B cell (primary cell): Measurements from ENCODE around the gene DHRS7B. TPM values are rescaled to one million over a fixed set of nuclear protein-coding genes. Genes with fewer than 3 reads are reported as not detected.
A peak's percentile ranks its signal among the peaks of the same experiment; 100 is the strongest.

Experiments used
- ATAC-seq: fragments of 200-7000 bp; cut with Tn5 transposase; one replicate; pipeline ENCODE4 v1.10.0; 2021; ENCODE audit warnings: low read depth, mild to moderate bottlenecking, moderate number of reproducible peaks, moderate library complexity
- CTCF ChIA-PET: fragments of 350-600 bp; sonication (Branson Sonifier 250); formaldehyde crosslinking; loops from one replicate; lab custom pipeline; 2021; ENCODE audit warnings: antibody characterized with exemption, inconsistent platforms; lab: Charles Lee
- POLR2A ChIA-PET: fragments of 350-600 bp; sonication (Branson Sonifier 250); formaldehyde crosslinking; loops from one replicate; lab custom pipeline; 2021; ENCODE audit warnings: antibody characterized with exemption; lab: Charles Lee
- DNase-seq: peaks from one replicate; pipeline ENCODE4 v3.0.0; 2013
- H2AFZ ChIP-seq: 2 replicates; pipeline ENCODE4 v1.6.1; 2012; ENCODE audit warnings: mild to moderate bottlenecking, low read depth, low read length; ENCODE audit not compliant: insufficient read depth, poor library complexity, severe bottlenecking
- H3K27ac ChIP-seq, 2 donors: 1 replicate in 1 of 2; 2 replicates in 1 of 2; pipeline ENCODE4 v1.5.1; 2012 to 2013; ENCODE audit warnings: low read length in 2 of 2, mild to moderate bottlenecking in 2 of 2, moderate library complexity in 1 of 2
- H3K27me3 ChIP-seq, 4 experiments: fragments of 200-600 bp in 1 of 4; sonication (generic) in 1 of 4; replicated peaks in 1 of 4; 1 replicate in 2 of 4; 2 replicates in 2 of 4; pipeline versions ENCODE4 v1.6.1 to v1.7.0; 2013 to 2016; ENCODE audit warnings: low read length in 3 of 4, mild to moderate bottlenecking in 2 of 4, mixed read lengths in 1 of 4, moderate library complexity in 1 of 4; ENCODE audit not compliant: insufficient read depth in 4 of 4, control insufficient read depth in 3 of 4; ENCODE audit errors: control extremely low read depth in 1 of 4
- H3K36me3 ChIP-seq, 2 experiments: replicated peaks in 1 of 2; 1 replicate in 1 of 2; 2 replicates in 1 of 2; pipeline versions ENCODE4 v1.6.1 to v1.7.1; 2013; ENCODE audit warnings: low read length in 1 of 2; ENCODE audit not compliant: insufficient read depth in 2 of 2, control insufficient read depth in 1 of 2; ENCODE audit errors: control extremely low read depth in 1 of 2, extremely low read depth in 1 of 2
- H3K4me1 ChIP-seq, 2 donors: fragments of 200-600 bp in 1 of 2; sonication (generic) in 1 of 2; 1 replicate in 1 of 2; 2 replicates in 1 of 2; pipeline versions ENCODE4 v1.5.1 to v1.6.1; 2013 to 2017; ENCODE audit warnings: low read length in 2 of 2; ENCODE audit not compliant: control insufficient read depth in 2 of 2, insufficient read depth in 2 of 2
- H3K4me2 ChIP-seq: replicated peaks from 2 replicates; pipeline ENCODE3; 2012; ENCODE audit warnings: mild to moderate bottlenecking, low read depth, low read length; ENCODE audit not compliant: poor library complexity, severe bottlenecking
- H3K4me3 ChIP-seq, 5 experiments: fragments of 200-600 bp in 1 of 5; sonication (generic) in 1 of 5; 1 replicate in 3 of 5; 2 replicates in 2 of 5; pipeline versions ENCODE4 v1.5.1 to v1.7.0; 2011 to 2016; ENCODE audit warnings: low read length in 4 of 5, mild to moderate bottlenecking in 4 of 5, low read depth in 2 of 5, control low read depth in 1 of 5, moderate library complexity in 1 of 5; ENCODE audit not compliant: insufficient read depth in 1 of 5; ENCODE audit errors: control extremely low read depth in 1 of 5, extremely low read depth in 1 of 5
- H3K79me2 ChIP-seq: fragments of 200-600 bp; sonication (generic); one replicate; pipeline ENCODE4 v1.6.0; 2016; ENCODE audit warnings: low read length; ENCODE audit not compliant: control insufficient read depth, insufficient read depth
- H3K9ac ChIP-seq: fragments of 200-600 bp; sonication (generic); 2 replicates; pipeline ENCODE4 v1.6.1; 2017; ENCODE audit warnings: mild to moderate bottlenecking, low read length, moderate library complexity
- H3K9me3 ChIP-seq, 3 donors: one replicate each; pipeline versions ENCODE4 v1.6.1 to v1.7.1; 2013; ENCODE audit warnings: low read length in 2 of 3; ENCODE audit not compliant: control insufficient read depth in 2 of 3, insufficient read depth in 1 of 3; ENCODE audit errors: control extremely low read depth in 1 of 3
- H4K20me1 ChIP-seq: 2 replicates; pipeline ENCODE4 v1.6.0; 2012; ENCODE audit warnings: mild to moderate bottlenecking, low read length; ENCODE audit not compliant: insufficient read depth, control insufficient read depth, poor library complexity, severe bottlenecking
- H3K27ac Mint-ChIP-seq: one replicate; pipeline ENCODE4 v1.8.0; 2021; ENCODE audit warnings: mixed read lengths
- H3K27me3 Mint-ChIP-seq: one replicate; pipeline ENCODE4 v1.8.0; 2021; ENCODE audit warnings: mixed read lengths
- H3K4me1 Mint-ChIP-seq: one replicate; pipeline ENCODE4 v1.8.0; 2021; ENCODE audit warnings: mixed read lengths
- H3K4me3 Mint-ChIP-seq: one replicate; pipeline ENCODE4 v1.8.0; 2021; ENCODE audit warnings: mixed read lengths
- H3K9me3 Mint-ChIP-seq: one replicate; pipeline ENCODE4 v1.8.0; 2022; ENCODE audit warnings: mixed read lengths; ENCODE audit not compliant: insufficient read depth
- EZH2 ChIP-seq: IDR thresholded peaks from 2 replicates; pipeline ENCODE4 v1.6.1; 2012; ENCODE audit warnings: borderline replicate concordance, low read depth, mild to moderate bottlenecking, moderate library complexity, low read length; ENCODE audit not compliant: insufficient read depth, poor library complexity, severe bottlenecking
- WGBS: methylation state at CpG from one replicate; pipeline ENCODE4 v1.1.5; 2013; ENCODE audit warnings: missing lambda C conversion rate; ENCODE audit not compliant: insufficient coverage; 5-methylcytosine and 5-hydroxymethylcytosine counted together
- intact Hi-C: fragments of 100-400 bp; cut with micrococcal nuclease; formaldehyde crosslinking; loops from one replicate; pipeline ENCODE4 v1.10.0; 2022
- polyA plus RNA-seq: library from polyadenylated mRNA; depleted of rRNA; stranded (reverse); fragments of >200 nt; gene quantifications from 2 replicates; pipeline ENCODE4 v1.2.3, GENCODE V29; 2012
- total RNA-seq, 2 donors: library from RNA; stranded (reverse); fragments of 120-200 nt in 1 of 2; gene quantifications; 1 replicate in 1 of 2; 2 replicates in 1 of 2; pipeline versions ENCODE4 v1.2.3 to v1.2.4, GENCODE V29; 2013 to 2022
- TF ChIP-seq, protein P1 (sequence below): fragments of 200-600 bp; IDR thresholded peaks from one replicate; pipeline ENCODE4 v1.8.0; 2022; ENCODE audit warnings: antibody characterized with exemption, mild to moderate bottlenecking

DHRS7B gene
- total and polyA plus RNA-seq, 2 donors (not counting 1 experiment from before 2014, with no cell fraction given): 8.2 to 13.4 TPM

DNA sequence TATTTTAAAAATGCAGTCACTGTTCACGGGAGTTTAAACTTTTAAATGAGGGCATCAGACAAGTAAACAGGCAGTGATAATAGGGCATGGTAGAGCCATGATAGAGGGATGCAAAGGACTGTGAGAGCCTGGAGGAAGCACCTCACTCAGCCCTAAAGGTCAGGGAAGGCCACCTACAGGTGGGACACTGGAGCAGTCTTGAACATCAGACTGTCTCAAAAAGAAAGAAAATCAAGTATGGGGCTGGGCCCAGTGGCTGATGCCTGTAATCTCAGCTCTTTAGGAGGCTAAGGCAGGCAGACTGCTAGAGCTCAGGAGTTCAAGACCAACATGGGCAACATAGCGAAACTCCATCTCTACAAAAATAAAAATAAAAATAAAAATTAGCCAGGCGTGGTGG lies 31.0 kb upstream of the DHRS7B start:
- Histone ChIP-seq H3K4me2 (no peak overlapping the region), H3K9me3 (no peaks in the 10 kb centered on the region), H3K27me3 (no peaks in the 10 kb centered on the region), H3K4me3 (no peak overlapping the region), H3K9ac (no peak overlapping the region), H2AFZ (no peak overlapping the region), H3K79me2 (no peaks in the 10 kb centered on the region), H3K27ac (no peak overlapping the region), H3K36me3 (no peaks in the 10 kb centered on the region), H4K20me1 (no peaks in the 10 kb centered on the region), H3K4me1 (peaks cover 4 to 19% of the 10 kb centered on the region in 2 donors)
- Mint-ChIP-seq H3K27ac (no peak overlapping the region), H3K4me1 (peaks cover 20% of the 10 kb centered on the region), H3K9me3 (no peaks in the 10 kb centered on the region), H3K27me3 (no peaks in the 10 kb centered on the region), H3K4me3 (no peak overlapping the region)
- WGBS: 100% methylated on average over 1 of the region's 3 CpGs
- ATAC-seq (no peak), DNase-seq (no peak)
- POLR2A ChIA-PET: no interaction called here
- no peak for TF ChIP-seq EZH2
- TF ChIP-seq, protein P1, sequence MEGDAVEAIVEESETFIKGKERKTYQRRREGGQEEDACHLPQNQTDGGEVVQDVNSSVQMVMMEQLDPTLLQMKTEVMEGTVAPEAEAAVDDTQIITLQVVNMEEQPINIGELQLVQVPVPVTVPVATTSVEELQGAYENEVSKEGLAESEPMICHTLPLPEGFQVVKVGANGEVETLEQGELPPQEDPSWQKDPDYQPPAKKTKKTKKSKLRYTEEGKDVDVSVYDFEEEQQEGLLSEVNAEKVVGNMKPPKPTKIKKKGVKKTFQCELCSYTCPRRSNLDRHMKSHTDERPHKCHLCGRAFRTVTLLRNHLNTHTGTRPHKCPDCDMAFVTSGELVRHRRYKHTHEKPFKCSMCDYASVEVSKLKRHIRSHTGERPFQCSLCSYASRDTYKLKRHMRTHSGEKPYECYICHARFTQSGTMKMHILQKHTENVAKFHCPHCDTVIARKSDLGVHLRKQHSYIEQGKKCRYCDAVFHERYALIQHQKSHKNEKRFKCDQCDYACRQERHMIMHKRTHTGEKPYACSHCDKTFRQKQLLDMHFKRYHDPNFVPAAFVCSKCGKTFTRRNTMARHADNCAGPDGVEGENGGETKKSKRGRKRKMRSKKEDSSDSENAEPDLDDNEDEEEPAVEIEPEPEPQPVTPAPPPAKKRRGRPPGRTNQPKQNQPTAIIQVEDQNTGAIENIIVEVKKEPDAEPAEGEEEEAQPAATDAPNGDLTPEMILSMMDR: no peak
- intact Hi-C loops: no loop called here
- CTCF ChIA-PET: interaction anchor here (0.6 to 1.3 kb wide), 3 partner anchors 24 to 395 kb away, joined by 4 read pairs; no protein-coding TSS in a partner anchor

DNA sequence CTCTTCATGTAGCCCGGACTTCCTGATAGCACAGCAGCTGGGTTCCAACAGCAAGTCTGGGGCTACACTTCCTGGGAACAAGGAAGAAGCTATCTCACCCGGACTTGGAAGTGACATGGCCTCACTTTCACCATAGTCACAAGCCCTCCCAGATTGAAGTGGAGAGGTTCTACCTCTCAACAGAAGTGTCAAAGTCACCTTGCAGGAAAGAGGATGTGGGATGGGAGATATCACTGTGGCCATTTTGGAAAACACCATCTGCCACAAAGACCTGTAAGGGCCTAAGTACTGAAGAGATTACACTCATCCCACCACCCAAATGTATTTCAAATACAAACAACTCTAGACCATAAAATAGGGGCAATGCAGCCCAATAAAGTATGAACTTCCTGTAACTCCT lies 29.9 kb upstream of the DHRS7B start:
- H3K4me3 ChIP-seq: no peak overlapping the region
- H2AFZ ChIP-seq: no peak overlapping the region
- ATAC-seq (no peak), DNase-seq (no peak)
- H3K36me3 ChIP-seq: no peaks in the 10 kb centered on the region
- peaks cover 15% of the 10 kb centered on the region for H3K4me1 Mint-ChIP-seq
- H3K4me2 ChIP-seq: no peak overlapping the region
- H3K4me1 ChIP-seq: peaks cover 4 to 19% of the 10 kb centered on the region in 2 donors
- ChIA-PET POLR2A (no interaction called here), CTCF (no interaction called here)
- H3K27ac Mint-ChIP-seq: peak overlapping the region; percentile 10
- no peaks in the 10 kb centered on the region for H3K9me3 ChIP-seq
- H3K4me3 Mint-ChIP-seq: no peak overlapping the region
- H4K20me1 ChIP-seq: no peaks in the 10 kb centered on the region
- no peak overlapping the region for H3K27ac ChIP-seq
- no peak for TF ChIP-seq EZH2
- TF ChIP-seq, protein P1: no peak
- intact Hi-C loops: no loop called here
- no peaks in the 10 kb centered on the region for H3K79me2 ChIP-seq
- H3K27me3 ChIP-seq: no peaks in the 10 kb centered on the region
- H3K9me3 Mint-ChIP-seq: no peaks in the 10 kb centered on the region
- WGBS: 92% methylated on average over 1 of the region's 2 CpGs
- no peak overlapping the region for H3K9ac ChIP-seq
- H3K27me3 Mint-ChIP-seq: no peaks in the 10 kb centered on the region
